ENCODE measurements around the gene METTL23.

DNA sequence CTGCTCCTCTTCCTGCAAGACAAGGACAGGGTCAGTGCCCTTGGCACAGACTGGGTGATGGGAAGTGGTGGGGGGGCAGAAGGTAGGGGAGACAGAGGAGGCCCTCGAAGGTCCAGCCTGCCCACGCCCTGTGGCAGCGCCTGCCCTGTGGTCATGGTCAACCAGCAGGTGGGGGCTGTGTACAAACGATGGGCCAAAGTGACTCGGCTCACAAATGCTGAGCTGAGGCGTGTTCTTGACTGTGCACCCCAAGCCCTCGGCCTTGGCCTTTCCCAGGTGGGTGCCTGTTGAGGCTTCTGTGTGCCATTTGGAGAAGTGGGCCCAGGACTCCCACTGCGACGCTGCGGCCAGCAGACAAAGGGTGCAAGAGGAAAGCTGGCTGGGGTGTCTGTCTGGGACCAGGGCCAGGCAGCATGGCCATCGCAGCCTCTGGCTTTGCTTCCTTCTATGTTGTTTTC lies 38.4 kb upstream of the METTL23 start:
- TF ChIP-seq, protein P1, sequence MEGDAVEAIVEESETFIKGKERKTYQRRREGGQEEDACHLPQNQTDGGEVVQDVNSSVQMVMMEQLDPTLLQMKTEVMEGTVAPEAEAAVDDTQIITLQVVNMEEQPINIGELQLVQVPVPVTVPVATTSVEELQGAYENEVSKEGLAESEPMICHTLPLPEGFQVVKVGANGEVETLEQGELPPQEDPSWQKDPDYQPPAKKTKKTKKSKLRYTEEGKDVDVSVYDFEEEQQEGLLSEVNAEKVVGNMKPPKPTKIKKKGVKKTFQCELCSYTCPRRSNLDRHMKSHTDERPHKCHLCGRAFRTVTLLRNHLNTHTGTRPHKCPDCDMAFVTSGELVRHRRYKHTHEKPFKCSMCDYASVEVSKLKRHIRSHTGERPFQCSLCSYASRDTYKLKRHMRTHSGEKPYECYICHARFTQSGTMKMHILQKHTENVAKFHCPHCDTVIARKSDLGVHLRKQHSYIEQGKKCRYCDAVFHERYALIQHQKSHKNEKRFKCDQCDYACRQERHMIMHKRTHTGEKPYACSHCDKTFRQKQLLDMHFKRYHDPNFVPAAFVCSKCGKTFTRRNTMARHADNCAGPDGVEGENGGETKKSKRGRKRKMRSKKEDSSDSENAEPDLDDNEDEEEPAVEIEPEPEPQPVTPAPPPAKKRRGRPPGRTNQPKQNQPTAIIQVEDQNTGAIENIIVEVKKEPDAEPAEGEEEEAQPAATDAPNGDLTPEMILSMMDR (IDR thresholded peaks at IDR 0.05), result no peak
- TF ChIP-seq EP300 (IDR thresholded peaks at IDR 0.05) (no peak), POLR2A (IDR thresholded peaks at IDR 0.05) (no peak)
